NK-92 treated with Interleukin-12 subunit alpha and Interleukin-12 subunit beta, amount 100 ng/mL, for 24 hours (cell line): ENCODE results near the gene TAPBPL.

Experiments used
- DNase-seq: peaks from one replicate; lab custom pipeline; 2025; lab: John Stamatoyannopoulos, UW

The TAPBPL gene

GRCh38 chr12:6435961-6436715, 15.7 kb upstream of the TAPBPL start:
- no peak for DNase-seq

- no peak for DNase-seq
Measured at GRCh38 chr12:6437586-6437985, 14.3 kb upstream of the TAPBPL start.

GRCh38 chr12:6438345-6438744, 13.5 kb upstream of the TAPBPL start:
- no peak for DNase-seq

- DNase-seq: no peak
Measured at GRCh38 chr12:6440391-6440790, 11.5 kb upstream of the TAPBPL start.

GRCh38 chr12:6442836-6443235, 9.0 kb upstream of the TAPBPL start:
- no peak for DNase-seq

GRCh38 chr12:6443361-6443983, 8.4 kb upstream of the TAPBPL start:
- no peak for DNase-seq

- no peak for DNase-seq
Measured at GRCh38 chr12:6444031-6444430, 7.8 kb upstream of the TAPBPL start.

- no peak for DNase-seq
Measured at GRCh38 chr12:6444704-6445688, 6.8 kb upstream of the TAPBPL start, which contains the start of gene CD27. TSS of gene CD27 (plus strand) at chr12:6444955. CDS start at chr12:6445096, 141 bp downstream.

GRCh38 chr12:6450091-6450868, 1.6 kb upstream of the TAPBPL start:
- DNase-seq: no peak

GRCh38 chr12:6450869-6451347, 934 bp upstream of the TAPBPL start:
- DNase-seq: no peak

- DNase-seq: no peak
Measured at GRCh38 chr12:6452245-6452943, 552 bp downstream of the TAPBPL start.

- DNase-seq: no peak
Measured at GRCh38 chr12:6452944-6453630, 1.2 kb downstream of the TAPBPL start.

GRCh38 chr12:6457220-6457945, 5.5 kb downstream of the TAPBPL start:
- no peak for DNase-seq

GRCh38 chr12:6458281-6459003, 6.6 kb downstream of the TAPBPL start:
- DNase-seq: no peak

- DNase-seq: no peak
Measured at GRCh38 chr12:6459004-6459337, 7.1 kb downstream of the TAPBPL start.

- DNase-seq: no peak
Measured at GRCh38 chr12:6460751-6461371, 9.0 kb downstream of the TAPBPL start.

GRCh38 chr12:6461401-6462233, 9.8 kb downstream of the TAPBPL start:
- peak; percentile 71 for DNase-seq
